ENCODE measurements around the gene DGKI. TPM values are rescaled to one million over a fixed set of nuclear protein-coding genes. Genes with fewer than 3 reads are reported as not detected.
A peak's percentile ranks its signal among the peaks of the same experiment; 100 is the strongest.

Gene DGKI
- total RNA-seq, 1 donor from 2014 or later: 1.5 TPM

- peak; percentile 81 for DNase-seq
Observed at GRCh38 chr7:137871170-137871915, 24.6 kb upstream of the DGKI start.

- no peak for DNase-seq
Observed at GRCh38 chr7:137870684-137871083, 23.9 kb upstream of the DGKI start.

GRCh38 chr7:137870078-137870477 lies 23.3 kb upstream of the DGKI start:
- DNase-seq: no peak

- no peak for DNase-seq
Observed at GRCh38 chr7:137869260-137869659, 22.5 kb upstream of the DGKI start.

GRCh38 chr7:137867289-137867688 lies 20.5 kb upstream of the DGKI start:
- no peak for DNase-seq

GRCh38 chr7:137865764-137866163 lies 19.0 kb upstream of the DGKI start:
- no peak for DNase-seq

- DNase-seq: no peak
Observed at GRCh38 chr7:137862964-137863363, 16.2 kb upstream of the DGKI start.

GRCh38 chr7:137862358-137862757 lies 15.6 kb upstream of the DGKI start:
- DNase-seq: no peak

- no peak for DNase-seq
Observed at GRCh38 chr7:137860542-137860941, 13.8 kb upstream of the DGKI start.

- no peak for DNase-seq
Observed at GRCh38 chr7:137853053-137853452, 6.3 kb upstream of the DGKI start.

GRCh38 chr7:137852108-137852507 lies 5.3 kb upstream of the DGKI start:
- no peak for DNase-seq

GRCh38 chr7:137850972-137851945 lies 4.5 kb upstream of the DGKI start:
- no peak for DNase-seq

GRCh38 chr7:137850571-137850970 lies 3.8 kb upstream of the DGKI start:
- DNase-seq: no peak

GRCh38 chr7:137848095-137848494 lies 1.3 kb upstream of the DGKI start:
- DNase-seq: no peak

- DNase-seq: no peak
Observed at GRCh38 chr7:137847568-137848050, 835 bp upstream of the DGKI start.

- no peak for DNase-seq
Observed at GRCh38 chr7:137846549-137846826, 286 bp downstream of the DGKI start.

GRCh38 chr7:137844677-137845425 lies 1.9 kb downstream of the DGKI start:
- DNase-seq: no peak

- DNase-seq: no peak
Observed at GRCh38 chr7:137839903-137840779, 6.6 kb downstream of the DGKI start.

GRCh38 chr7:137838706-137839315 lies 8.0 kb downstream of the DGKI start:
- DNase-seq: no peak

- DNase-seq: no peak
Observed at GRCh38 chr7:137836541-137836940, 10.2 kb downstream of the DGKI start.

- no peak for DNase-seq
Observed at GRCh38 chr7:137836113-137836509, 10.7 kb downstream of the DGKI start.
